Keratinocyte (primary cell): ENCODE results near the gene NSUN2. TPM values are rescaled to one million over a fixed set of nuclear protein-coding genes. Genes with fewer than 3 reads are reported as not detected.

ENCODE experiments used
- DNase-seq: peaks from one replicate; pipeline ENCODE4 v3.0.0-alpha.2; 2011; ENCODE audit warnings: low read depth, missing footprints, low spot score
- FAIRE-seq: peaks from 2 replicates; lab custom pipeline; 2011; peaks lifted over from hg19 to GRCh38; lab: Jason Lieb, UNC
- H2AFZ ChIP-seq: 2 replicates; pipeline ENCODE4 v1.6.0; 2012; ENCODE audit warnings: low read length, control low read depth, inconsistent platforms; ENCODE audit not compliant: control insufficient read depth
- H3K27ac ChIP-seq: 2 replicates; pipeline ENCODE4 v1.5.1; 2011; ENCODE audit warnings: low read length; ENCODE audit not compliant: control insufficient read depth, insufficient read depth
- H3K27me3 ChIP-seq: 3 replicates; pipeline ENCODE4 v1.6.0; 2011; ENCODE audit warnings: low read length; ENCODE audit not compliant: control insufficient read depth, insufficient read depth; ENCODE audit errors: extremely low read depth
- H3K36me3 ChIP-seq, 2 experiments: 2 replicates in 1 of 2; 3 replicates in 1 of 2; pipeline ENCODE4 v1.5.1; 2011; ENCODE audit warnings: low read length in 2 of 2, mild to moderate bottlenecking in 1 of 2; ENCODE audit not compliant: control insufficient read depth in 2 of 2, insufficient read depth in 2 of 2; ENCODE audit errors: extremely low read depth in 1 of 2
- H3K4me1 ChIP-seq: 3 replicates; pipeline ENCODE4 v1.5.1; 2011; ENCODE audit warnings: low read length; ENCODE audit not compliant: control insufficient read depth, insufficient read depth; ENCODE audit errors: extremely low read depth
- H3K4me2 ChIP-seq: 3 replicates; pipeline ENCODE4 v1.6.0; 2011; ENCODE audit warnings: low read depth, low read length; ENCODE audit not compliant: control insufficient read depth, insufficient read depth; ENCODE audit errors: extremely low read depth
- H3K4me3 ChIP-seq, 3 experiments: fragments of 200-600 bp in 1 of 3; sonication (generic) in 1 of 3; 2 replicates in 2 of 3; 3 replicates in 1 of 3; pipeline ENCODE4 v1.5.1; 2011 to 2016; ENCODE audit warnings: low read length in 3 of 3, mild to moderate bottlenecking in 3 of 3, control low read depth in 2 of 3, inconsistent platforms in 1 of 3, low read depth in 1 of 3, mixed read lengths in 1 of 3, mixed run types in 1 of 3, moderate library complexity in 1 of 3; ENCODE audit not compliant: control insufficient read depth in 2 of 3, insufficient read depth in 2 of 3; ENCODE audit errors: extremely low read depth in 1 of 3
- H3K79me2 ChIP-seq: 2 replicates; pipeline ENCODE4 v1.6.0; 2012; ENCODE audit warnings: low read length; ENCODE audit not compliant: control insufficient read depth, insufficient read depth
- H3K9ac ChIP-seq: 3 replicates; pipeline ENCODE4 v1.6.0; 2011; ENCODE audit warnings: low read length; ENCODE audit not compliant: control insufficient read depth, insufficient read depth; ENCODE audit errors: extremely low read depth
- H3K9me1 ChIP-seq: 3 replicates; pipeline ENCODE4 v1.6.0; 2011; ENCODE audit warnings: low read length; ENCODE audit not compliant: control insufficient read depth, insufficient read depth; ENCODE audit errors: extremely low read depth
- H3K9me3 ChIP-seq: 2 replicates; pipeline ENCODE4 v1.5.1; 2012; ENCODE audit warnings: low read depth, low read length; ENCODE audit not compliant: control insufficient read depth
- H4K20me1 ChIP-seq: 3 replicates; pipeline ENCODE4 v1.6.0; 2011; ENCODE audit warnings: low read length; ENCODE audit not compliant: control insufficient read depth, insufficient read depth; ENCODE audit errors: extremely low read depth
- CTCF ChIP-seq, 3 experiments: IDR thresholded peaks in 1 of 3; conservative IDR thresholded peaks in 1 of 3; optimal IDR thresholded peaks in 1 of 3; 2 replicates in 2 of 3; 3 replicates in 1 of 3; pipeline versions ENCODE3 to v1.5.1; 2011; ENCODE audit warnings: low read length in 3 of 3, mild to moderate bottlenecking in 3 of 3, moderate library complexity in 2 of 3, control low read depth in 1 of 3, inconsistent platforms in 1 of 3; ENCODE audit not compliant: insufficient read depth in 2 of 3; ENCODE audit errors: extremely low read depth in 1 of 3
- EZH2 ChIP-seq: IDR thresholded peaks from one replicate; pipeline ENCODE4 v1.6.1; 2012; ENCODE audit warnings: inconsistent platforms, mild to moderate bottlenecking, low read length, moderate library complexity
- dilution Hi-C: fragments of 300-500 bp; cut with MboI; formaldehyde crosslinking; loops from one replicate; pipeline ENCODE4 v1.7.0; 2020; ENCODE audit warnings: low sequenced_read_pairs; ENCODE audit not compliant: extremely low pct_ligation_motif_present
- polyA plus RNA-seq, 5 experiments: library from polyadenylated mRNA; depleted of rRNA in 3 of 5; stranded (reverse) in 3 of 5; stranded (forward) in 1 of 5; unstranded in 1 of 5; fragments of >200 nt; gene quantifications; 1 replicate in 1 of 5; 2 replicates in 3 of 5; 3 replicates in 1 of 5; pipeline versions ENCODE4 v1.2.1 to v1.2.3, GENCODE V29; 2011 to 2012; ENCODE audit warnings: missing spikeins in 2 of 5, low read depth in 1 of 5, low replicate concordance in 1 of 5

Gene NSUN2
- polyA plus RNA-seq, 1 donor (not counting 4 experiments of a cell fraction or from before 2014, with no cell fraction given): 91.2 TPM

GRCh38 chr5:6634788-6635430 lies 2.1 kb upstream of the NSUN2 start:
- no peak for FAIRE-seq
- Histone ChIP-seq H3K27me3 (no peaks in the 10 kb centered on the region), H3K9me1 (peaks cover 7% of the 10 kb centered on the region), H2AFZ (no peak overlapping the region), H3K9me3 (no peaks in the 10 kb centered on the region), H3K4me3 (peak overlapping the region; percentile 68 to 82 (median 76)), H3K9ac (peak overlapping the region; percentile 96), H3K79me2 (peaks cover 76% of the 10 kb centered on the region), H3K4me2 (peak overlapping the region; percentile 91), H4K20me1 (peaks cover 8% of the 10 kb centered on the region), H3K4me1 (peaks cover 51% of the 10 kb centered on the region), H3K27ac (peak overlapping the region; percentile 60), H3K36me3 (peaks cover 4 to 13% of the 10 kb centered on the region in 2 experiments)
- TF ChIP-seq CTCF (optimal IDR thresholded peaks at IDR 0.05 in 1 of 3, IDR thresholded peaks at IDR 0.05 in 1 of 3, conservative IDR thresholded peaks at IDR 0.05 in 1 of 3; ENCODE audit: extremely low read depth in 1 of 3, insufficient read depth in 2 of 3, low read length in 3 of 3) (no peak), EZH2 (no peak)
- no peak for DNase-seq
- dilution Hi-C loops: no loop called here

GRCh38 chr5:6634306-6634705 lies 1.5 kb upstream of the NSUN2 start:
- H3K4me3 ChIP-seq: peak overlapping the region; percentile 70 to 82 (median 76)
- H3K9me1 ChIP-seq: peaks cover 7% of the 10 kb centered on the region
- H3K4me2 ChIP-seq: peak overlapping the region; percentile 91
- dilution Hi-C loops: no loop called here
- peaks cover 51% of the 10 kb centered on the region for H3K4me1 ChIP-seq
- no peaks in the 10 kb centered on the region for H3K27me3 ChIP-seq
- peaks cover 8% of the 10 kb centered on the region for H4K20me1 ChIP-seq
- H3K9ac ChIP-seq: peak overlapping the region; percentile 96
- peaks cover 76% of the 10 kb centered on the region for H3K79me2 ChIP-seq
- H2AFZ ChIP-seq: no peak overlapping the region
- DNase-seq (no peak), FAIRE-seq (no peak)
- no peak for TF ChIP-seq EZH2
- TF ChIP-seq CTCF (optimal IDR thresholded peaks at IDR 0.05 in 1 of 3, IDR thresholded peaks at IDR 0.05 in 1 of 3, conservative IDR thresholded peaks at IDR 0.05 in 1 of 3; ENCODE audit: extremely low read depth in 1 of 3, insufficient read depth in 2 of 3, low read length in 3 of 3): no peak
- no peaks in the 10 kb centered on the region for H3K9me3 ChIP-seq
- peaks cover 7 to 13% of the 10 kb centered on the region in 2 experiments for H3K36me3 ChIP-seq
- peak overlapping the region; percentile 60 for H3K27ac ChIP-seq
